Fibroblast of skin of scalp (primary cell): ENCODE data around the gene BLNK.

Experiments used
- DNase-seq: peaks from one replicate; pipeline ENCODE4 v3.0.0-alpha.2; 2013

BLNK gene

DNA sequence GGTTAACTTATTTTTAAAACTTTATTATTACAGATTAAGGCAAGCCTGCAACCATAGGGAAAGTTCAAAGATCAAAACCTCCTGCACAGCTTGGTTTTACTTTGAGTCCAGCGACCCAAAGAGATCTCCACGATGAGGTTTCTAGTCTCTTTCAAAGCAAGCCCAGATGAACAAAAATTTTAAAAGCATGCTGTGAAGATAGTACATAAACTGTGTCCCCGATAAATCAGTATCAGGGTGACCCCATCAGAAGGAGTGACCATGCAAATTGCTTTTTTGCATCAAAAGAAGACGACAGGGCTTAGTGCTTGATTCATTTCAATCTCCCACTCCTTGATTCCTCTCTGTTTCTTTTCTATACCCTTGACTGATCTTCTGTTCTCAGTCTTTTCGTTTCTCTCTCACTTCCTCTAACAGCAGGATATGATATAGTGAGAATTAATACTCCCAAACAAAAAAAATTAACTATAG lies 16.8 kb upstream of the BLNK start:
- DNase-seq, result no peak

DNA sequence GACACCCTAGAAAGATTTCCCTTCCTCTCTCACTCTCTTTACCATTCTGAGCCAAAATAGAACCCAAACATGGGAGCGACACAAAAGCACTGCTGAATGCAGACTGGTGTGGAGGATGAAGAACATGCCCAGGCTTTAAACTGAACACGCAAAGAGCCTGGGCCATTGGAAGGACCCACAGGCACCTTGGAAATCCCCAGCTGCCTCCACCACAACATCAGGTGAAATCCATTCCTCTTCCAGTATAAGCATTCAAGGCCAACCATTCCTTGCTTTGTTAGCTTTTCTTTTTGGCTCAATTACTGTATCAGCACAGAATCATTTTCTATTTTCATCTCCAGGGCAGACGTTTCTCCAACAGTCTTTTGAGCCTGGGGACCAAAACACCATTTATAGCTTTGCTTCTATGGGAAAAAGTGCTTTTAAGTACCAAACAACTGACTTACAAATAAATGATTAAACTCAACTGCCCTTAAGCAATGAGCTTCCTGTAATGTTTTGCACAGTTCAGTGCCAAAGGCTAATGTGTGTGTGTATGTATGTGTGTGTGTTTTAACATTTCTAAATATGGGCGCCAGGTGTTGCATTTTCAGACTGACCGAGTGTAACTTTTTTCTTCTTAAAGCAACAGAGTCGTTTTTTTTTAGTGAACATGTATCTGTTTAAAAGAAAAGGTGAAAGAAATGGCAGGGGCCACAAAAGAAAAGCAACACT lies 16.2 kb upstream of the BLNK start:
- no peak for DNase-seq

DNA sequence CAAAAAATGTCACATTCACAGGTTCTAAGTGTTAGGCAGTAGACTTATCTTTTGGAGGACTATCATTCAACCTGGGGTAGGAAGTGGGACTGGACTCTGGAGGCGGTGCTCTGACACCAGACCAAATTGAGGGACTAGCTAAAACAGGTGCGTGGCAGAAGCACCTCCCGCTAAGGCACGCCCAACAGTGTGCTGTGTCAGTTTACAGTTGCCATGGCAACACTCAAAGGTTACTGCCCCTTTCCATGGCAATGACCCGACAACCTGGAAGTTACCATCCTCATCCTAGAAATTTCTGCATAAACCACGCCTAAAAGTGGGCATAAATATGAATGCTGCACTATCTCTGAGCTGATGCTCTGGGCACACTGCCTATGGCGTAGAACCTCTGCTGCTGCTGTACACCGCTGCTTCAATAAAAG lies 14.0 kb upstream of the BLNK start:
- no peak for DNase-seq

DNA sequence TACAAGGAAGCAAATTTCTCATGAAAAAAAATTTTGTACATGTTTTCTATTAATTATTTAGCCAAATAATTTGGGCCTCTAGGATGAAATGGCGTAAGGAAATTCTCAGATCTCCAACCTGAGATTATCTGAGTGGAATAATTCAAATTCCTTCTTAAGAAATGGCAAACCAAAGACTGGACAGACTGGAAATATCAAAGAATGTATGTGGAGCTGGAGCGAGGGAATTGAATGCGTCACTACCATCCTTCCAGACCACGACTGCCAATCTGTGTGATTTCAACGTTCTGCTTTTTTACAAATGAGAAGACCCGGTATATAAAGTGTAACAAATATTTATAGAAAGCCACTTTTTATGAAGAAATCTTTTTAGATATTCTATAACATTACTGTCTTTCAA lies 12.4 kb upstream of the BLNK start:
- DNase-seq, result no peak

DNA sequence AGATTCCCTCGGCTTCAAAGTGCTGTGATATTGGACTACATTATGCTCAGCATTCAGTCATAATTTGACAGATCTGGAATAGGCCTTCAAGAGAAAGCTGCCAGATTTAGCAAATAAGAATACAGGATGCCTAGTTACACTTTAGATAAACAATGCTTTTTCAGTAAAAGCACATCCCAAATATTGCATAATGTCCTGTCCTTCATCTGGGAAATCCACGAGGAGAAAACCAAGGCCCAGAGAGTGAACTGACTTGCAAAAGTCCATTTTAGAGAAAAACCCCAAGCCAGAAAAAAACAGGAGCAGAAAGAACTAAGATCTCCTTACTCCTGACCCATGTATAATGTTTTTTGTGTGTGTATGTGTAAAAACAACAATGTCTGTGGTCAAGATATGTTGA lies 12.0 kb upstream of the BLNK start:
- no peak for DNase-seq

DNA sequence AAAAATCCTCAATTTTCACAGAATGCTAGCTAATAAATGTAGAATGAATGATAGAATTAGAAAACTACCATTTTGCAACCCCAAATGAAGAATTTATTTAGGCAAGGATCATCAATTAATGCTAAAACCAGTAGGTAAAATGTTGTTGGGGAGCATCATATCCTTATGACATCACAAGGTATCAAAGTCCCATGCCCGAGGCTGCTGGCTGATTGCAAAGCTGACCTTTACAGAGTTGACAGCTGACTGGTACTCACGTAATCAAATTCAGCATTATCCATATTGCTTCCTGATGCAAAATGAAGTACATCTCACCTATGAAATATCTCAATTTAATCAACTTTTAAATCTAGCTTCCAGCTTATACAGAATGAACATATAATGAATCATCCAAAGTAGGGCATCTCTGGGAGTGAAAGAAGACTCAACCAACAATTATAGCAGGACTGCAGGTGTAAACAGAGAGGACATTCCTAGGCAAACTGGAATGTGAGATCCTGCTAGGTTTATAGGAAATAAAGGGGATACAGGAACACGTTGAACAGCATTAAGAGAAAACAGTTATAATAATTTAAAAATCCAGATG lies 10.2 kb upstream of the BLNK start:
- DNase-seq, result no peak

DNA sequence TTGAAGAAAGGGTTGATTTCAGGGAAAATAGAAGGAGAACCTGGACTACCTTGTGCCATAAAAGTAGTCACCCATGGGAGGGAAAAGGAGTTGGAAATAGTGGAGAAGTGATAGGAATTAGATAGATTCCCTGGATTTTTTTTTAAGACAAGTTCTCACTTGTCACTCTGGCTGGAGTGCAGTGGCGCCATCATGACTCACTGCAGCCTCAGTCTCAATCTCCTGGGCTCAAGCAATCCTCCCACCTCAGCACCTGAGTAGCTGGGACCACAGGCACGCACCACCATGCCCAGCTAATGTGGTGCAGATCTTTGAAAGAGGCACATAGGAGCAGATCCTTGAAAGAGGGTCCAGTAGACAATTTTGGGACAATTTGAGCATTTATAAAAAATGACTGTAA lies 9.5 kb upstream of the BLNK start:
- DNase-seq, result no peak

DNA sequence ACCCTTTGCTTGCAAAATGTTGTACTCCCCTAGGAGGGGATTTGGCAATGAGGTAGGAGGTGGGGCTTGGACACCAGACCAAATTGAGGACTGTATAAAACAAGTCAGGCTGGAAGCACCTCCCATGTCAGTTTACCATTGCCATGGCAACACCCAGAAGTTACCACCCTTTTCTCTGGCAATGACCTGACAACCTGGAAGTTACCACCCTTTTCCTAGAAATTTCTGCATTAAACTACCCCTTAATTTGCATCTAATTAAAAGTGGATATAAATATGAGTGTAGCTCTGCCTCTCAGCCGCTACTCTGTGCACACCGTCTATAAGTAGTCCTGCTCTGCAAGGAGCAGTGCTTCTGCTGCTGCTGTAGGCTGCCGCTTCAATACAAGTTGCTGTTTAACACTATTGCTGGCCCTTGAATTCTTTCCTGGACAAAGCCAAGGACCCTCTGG lies 7.8 kb upstream of the BLNK start:
- DNase-seq, result no peak

DNA sequence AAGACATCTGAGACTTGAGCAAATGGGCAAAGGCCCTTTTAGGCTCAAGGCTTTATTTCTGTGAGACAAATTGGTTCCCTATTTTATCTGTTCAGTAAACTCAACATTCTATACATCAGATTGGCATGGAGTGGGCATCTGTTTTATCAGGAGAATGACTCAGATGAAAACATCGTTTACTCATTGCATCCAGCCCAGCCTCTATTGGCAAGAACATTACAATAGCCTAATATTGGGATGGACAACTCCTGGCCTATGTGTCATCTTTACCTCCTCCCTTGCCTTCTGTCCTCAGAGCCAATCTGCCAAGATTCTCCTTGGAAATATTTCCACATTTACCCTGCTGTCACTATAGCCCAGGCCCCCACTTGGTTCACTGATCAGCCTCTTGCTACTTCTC lies 5.5 kb upstream of the BLNK start:
- DNase-seq, result no peak

DNA sequence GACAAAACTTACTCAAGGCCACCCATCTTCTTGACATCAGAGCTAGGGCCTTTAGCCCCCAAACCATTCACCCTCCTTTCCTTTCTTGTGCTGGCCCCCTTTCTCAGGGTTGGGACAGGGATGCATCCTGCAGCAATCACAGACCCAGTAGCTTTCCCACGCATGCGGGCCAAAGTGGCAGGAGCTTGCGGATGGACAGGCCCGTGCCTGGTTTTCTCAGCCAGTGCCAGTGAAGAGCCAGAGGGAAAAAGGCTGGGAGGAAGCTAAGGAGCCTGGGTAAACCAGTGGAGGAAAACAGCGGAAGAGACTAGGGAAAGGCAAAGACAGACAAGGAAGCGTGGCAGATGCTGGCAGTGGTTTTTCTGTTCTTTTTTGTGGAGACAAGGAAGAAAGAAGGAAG lies 5.1 kb upstream of the BLNK start:
- no peak for DNase-seq

DNA sequence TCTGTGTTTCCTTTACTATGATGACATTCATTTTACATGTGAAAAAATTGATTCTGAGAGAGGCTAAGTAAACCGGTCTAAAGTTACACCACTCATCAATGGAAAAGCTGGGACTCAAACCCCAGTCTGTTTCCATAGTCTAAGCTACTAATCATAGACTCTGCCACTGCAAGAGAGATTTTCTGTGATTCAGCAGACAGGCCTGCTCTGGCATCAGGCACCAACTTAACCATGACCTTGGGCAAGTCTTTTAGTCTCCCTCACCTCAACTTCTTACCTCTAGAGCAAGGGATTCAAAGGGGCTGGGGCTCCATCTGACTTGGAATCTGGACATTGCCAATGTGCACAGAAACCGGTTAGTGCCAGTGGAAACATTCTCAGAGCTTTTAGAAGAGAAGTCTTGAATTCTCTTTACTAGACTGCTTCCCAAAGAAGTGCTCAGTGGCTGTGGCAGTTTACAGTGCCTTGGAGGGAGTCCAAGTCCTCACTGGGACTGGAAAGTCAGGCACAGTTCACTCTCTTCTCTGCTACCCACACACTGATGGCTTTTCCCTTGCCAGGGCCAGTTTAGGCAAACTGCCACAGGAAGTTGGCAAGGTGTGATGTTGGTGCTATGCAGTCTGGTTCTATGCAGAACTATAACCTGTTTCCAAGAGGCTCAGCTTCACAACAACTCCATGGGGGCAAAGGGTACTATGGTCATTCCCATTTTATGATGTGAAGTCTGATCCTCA lies 4.5 kb upstream of the BLNK start:
- DNase-seq, result no peak

DNA sequence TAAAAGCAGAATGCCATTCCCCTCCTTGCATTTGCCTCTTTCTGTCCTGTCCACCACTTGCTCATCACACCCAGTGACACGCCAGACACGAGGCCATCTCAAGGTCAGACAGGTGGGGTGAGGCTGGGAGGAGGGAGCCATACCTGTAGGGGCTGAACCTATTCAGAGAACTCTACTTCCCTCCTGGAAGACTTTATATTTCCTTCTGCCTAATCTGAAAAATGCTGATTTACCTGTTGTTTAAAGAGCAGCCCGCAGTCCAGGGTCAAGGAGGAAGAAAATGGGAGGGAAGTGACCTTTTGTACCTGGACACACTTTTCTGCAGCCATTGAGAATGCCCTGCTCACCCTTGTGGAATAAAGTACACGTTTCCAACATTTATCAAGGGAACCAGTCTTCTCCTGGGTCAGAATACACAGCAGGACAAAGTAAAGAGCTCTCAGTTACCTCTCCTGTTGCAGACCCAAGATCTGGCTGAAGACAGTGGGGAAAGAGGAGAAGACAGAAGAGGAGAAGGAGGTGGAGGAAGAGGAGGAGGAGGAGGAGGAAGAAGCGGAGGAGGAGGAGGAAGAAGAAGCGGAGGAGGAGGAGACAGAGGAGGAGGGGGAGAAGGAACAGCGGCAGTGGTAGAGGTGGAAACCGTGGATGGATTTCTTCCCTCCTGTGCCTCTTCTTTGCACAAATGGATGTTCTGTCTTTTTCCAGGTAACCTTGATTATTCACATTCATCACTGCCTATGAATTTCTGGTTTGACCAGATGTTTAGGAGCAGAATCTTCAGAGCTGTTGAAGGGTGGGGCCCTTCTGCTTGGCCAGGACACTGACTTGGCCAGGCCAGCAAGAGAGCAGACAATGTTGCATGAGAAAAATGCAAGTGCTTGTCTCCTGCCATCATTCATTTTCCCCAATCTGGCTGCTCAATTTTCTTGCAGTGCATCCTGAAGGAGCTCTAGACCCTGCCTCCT lies 1.2 kb upstream of the BLNK start:
- no peak for DNase-seq

DNA sequence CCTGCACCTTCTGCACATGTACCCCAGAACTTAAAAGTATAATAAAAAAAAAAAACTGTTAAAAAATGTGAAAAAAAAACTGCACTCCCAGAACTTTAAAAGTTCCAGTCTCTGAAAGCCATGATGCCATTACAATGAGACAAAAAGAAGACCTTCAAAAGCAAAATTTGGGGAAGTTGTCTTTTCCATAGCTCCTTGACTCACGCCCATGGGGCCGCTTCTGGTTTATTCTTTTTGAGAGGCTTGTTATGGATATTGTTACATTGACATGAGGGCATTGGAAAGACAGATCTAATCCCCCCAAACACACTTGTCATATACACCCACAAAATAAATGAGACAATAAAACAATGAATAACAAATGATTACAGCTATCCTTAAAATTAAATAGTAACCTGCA lies 798 bp downstream of the BLNK start:
- DNase-seq, result no peak

DNA sequence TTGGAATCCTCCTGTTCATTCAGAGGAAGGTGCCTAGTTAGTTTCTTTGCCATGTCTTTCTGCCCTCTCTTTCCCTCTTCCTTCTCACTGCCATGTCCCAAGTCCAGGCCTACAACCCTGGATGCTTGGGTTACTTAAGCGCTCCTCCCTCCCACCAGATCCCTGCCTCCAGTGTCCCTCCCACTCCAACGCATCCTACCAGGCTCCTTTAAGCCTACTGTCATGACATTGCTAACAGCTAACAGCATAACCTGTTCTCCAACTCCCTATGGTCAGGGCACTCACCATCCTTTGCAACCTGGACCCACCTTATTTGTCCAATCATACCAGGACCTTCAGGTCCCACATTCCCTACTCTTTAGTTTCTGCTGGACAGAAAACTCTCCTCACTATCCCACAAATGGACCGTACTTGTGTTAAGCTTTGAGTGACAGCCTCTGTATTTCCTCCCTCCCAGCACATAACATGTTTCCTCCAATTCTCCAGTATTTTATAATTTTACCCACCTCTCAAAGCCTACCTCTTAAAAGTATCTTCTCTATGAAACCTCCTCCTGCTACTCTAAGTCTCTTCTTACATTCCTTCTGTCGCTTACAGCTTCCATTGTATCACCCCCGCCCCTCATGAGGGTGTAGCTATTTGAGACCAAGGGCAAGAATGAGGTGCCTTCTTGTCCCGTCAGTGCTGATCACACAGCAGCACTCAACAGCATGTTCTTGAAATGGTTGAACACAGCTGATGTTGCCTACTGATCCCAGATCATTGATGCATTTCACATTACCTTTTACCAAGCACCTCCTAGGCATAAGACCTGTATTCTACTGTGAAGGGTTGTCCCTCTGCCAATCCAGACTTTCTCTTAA lies 1.7 kb downstream of the BLNK start:
- no peak for DNase-seq

DNA sequence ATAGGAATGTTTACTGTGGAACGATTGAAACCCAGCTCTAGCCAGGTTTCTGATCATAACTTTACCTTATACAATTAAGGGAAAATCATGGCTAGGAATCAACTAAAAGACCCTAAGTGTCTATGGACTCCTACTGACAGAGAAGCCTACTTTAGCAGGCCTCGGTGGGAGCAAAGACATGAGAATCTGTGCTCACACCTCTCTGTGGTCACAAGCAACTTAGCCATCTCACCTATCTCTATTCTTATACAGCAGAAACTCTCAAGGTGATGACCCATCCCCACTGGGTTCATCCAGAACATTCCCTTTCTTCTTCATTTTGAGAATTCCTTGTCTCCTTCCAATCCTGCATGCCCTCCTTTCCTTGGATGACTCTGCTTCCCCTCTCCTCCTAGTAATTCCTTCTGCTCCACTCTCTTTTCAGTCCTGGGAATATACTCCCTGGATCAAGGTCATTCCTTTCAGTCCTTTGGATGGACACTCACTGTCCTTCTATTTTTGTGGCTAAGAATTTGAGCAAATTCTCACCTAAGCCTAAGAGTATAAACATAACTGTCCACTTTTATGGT lies 2.9 kb downstream of the BLNK start:
- no peak for DNase-seq

DNA sequence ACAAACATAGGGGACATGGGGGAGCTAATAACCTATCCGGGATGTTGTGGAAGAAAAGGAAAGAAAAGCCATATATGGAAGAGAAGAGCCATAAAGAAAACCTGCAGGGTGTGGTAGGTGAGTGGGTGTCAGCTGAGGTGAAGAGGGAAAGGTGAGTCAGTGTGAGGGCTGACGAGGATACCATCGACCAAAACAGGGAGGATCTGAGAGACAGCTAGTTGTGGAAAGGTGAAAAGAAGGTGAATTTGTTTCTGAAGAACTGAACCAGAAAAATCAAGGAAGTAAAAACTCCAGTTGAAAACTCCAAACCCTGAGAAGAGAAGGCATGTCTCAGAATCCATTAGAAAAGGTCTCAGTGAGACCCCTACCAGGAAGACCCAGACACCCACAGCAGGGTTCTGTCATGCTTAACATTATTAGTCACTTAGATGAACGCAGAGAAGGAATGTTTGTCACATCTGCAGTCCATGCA lies 4.1 kb downstream of the BLNK start:
- DNase-seq, result no peak

DNA sequence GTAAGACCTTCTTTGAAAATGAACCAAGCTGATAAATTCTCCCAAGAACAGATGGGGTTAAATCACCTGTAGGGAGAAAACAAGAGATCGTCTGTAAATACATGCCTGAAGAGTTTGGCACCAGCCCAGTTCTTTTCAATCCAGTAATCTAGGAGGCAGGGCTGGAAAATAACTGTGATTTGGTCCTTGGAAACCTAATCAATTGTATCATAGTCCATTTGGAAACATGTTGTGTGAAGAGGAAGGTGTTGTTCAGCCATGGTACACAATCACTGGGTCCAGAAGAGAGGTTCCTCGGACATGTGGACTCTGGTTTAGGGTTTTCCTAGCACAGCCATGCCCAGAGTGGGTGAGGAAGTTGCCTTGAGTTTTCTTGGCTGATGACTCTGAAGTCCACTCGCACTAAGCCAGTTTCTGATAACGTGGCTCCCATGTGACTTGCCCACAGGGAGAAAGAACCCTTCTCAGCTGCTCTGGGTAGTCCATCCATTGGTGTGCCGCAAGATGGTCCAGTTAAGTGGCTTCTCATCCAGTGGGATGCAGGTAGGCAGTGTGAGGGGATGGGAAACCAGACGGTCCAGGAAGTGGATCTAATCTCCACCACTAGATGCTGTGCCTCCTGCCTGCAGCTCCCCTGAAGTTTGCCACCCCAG lies 5.1 kb downstream of the BLNK start:
- DNase-seq, result no peak

DNA sequence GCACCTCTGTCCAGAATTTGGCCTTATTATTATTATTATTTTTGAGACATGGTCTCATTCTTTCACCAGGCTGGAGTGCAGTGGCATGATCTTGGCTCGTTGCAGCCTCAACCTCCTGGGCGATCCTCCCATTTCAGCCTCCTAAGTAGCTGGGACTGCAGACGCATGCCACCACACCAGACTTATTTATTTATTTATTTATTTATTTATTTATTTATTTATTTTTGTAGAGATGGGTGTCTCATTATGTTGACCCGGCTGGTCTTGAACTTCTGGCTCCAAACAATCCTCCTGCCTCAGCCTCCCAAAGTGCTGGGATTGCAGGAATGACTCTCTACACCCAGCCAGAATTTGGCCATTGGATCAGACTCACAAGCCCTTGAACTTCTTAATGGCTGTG lies 6.4 kb downstream of the BLNK start:
- DNase-seq, result no peak

DNA sequence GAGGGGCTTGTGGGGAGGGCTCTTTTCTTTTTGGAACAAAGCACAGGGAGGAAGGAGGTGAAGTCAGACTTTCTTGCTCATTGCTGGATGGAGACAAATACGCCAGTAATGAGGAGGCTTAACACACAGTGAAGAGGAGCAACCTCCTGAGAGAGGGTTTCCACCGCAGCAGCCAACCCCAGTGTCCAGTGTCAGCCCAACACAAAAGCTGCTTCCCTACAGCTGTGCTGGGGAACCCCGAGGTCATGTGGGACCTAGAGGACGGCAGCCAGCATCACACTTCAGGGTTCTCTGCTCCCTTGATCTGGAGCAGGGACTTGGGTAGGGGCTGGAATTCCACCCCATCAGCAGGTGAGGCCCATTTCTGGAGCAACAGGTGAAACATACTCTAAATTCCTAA lies 7.7 kb downstream of the BLNK start:
- no peak for DNase-seq

DNA sequence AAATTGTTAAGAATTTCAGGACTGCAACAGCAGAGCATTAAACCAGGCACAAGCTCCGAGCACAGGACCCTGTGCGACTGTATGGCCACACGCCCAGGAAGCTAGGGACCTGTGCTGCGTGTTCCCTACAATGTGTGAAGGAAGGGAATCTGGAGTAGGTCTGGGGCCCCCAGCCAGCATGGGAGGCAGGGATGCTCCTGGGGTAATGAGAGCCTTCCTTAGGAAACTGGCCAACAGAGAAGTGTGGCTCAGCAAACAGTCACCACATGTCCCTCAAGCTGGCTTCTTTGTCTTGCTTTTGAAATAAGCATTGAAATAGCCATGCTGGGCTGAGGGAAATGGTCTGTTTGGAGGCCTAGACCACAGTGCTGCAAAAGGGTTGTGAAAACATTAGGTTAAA lies 8.2 kb downstream of the BLNK start:
- DNase-seq, result no peak

DNA sequence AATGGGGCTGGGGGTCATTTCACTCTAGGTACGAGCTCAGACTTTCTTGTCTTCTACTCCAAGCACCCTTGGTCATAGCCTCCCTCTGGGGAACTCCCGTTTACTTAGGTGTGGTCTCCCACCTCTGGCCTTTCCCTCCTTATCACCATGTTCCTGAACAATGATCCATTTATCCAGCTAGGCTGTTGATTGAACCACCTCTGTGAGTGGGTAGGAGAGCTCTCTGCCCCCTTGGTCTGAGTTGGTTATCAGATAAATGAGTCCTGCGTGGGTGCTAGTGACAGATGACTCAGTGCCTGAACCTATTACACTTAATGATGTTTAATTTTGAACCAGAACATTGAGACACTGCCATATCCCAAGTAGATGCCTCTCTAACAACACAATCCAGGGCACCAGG lies 9.4 kb downstream of the BLNK start:
- DNase-seq, result no peak
